ENCODE measurements around the gene RRAGC. TPM values are rescaled to one million over a fixed set of nuclear protein-coding genes. Genes with fewer than 3 reads are reported as not detected.

RRAGC gene
- total RNA-seq, 4 donors from 2014 or later: 11.9 to 20.1 (median 17.5) TPM

- 58 to 70% methylated on average over 15 of the region's 15 CpGs for WGBS, 2 donors
- H3K27me3 ChIP-seq: peaks cover 0 to 92% (median 0%) of the 10 kb centered on the region in 4 donors
These were observed 70.9 kb downstream of the RRAGC start for GRCh38 chr1:38788341-38789336.

More at GRCh38 chr1:38788341-38789336, 70.9 kb downstream of the RRAGC start:
- intact Hi-C loops (cut with DNase I): no loop called here
- no peak for TF ChIP-seq CTCF (IDR thresholded peaks at IDR 0.05)
- TF ChIP-seq POLR2A (IDR thresholded peaks at IDR 0.05): no peak
- Histone ChIP-seq H3K9me3 (peaks cover 0 to 10% (median 7%) of the 10 kb centered on the region in 3 donors), H3K27ac (no peak overlapping the region), H3K4me3 (no peak overlapping the region), H3K4me1 (peaks cover 0 to 12% (median 0%) of the 10 kb centered on the region in 3 donors), H3K36me3 (no peaks in the 10 kb centered on the region)
- DNase-seq: no peak

Small RNA genes lying within 50 kb of the gene (small RNA-seq; reads per million reads assigned to genes)
- 0 reads per million in 4 donors for gene GJA9-MYCBP

Other genes starting within 250 kb of the RRAGC start
- gene MYCBP, start 13.6 kb upstream of the RRAGC start, total RNA-seq: 10 to 100 TPM; 22.7 to 42.0 (median 26.0) TPM
- gene GJA9, start 21.8 kb upstream of the RRAGC start, total RNA-seq: under 1 TPM in 2 of 4 donors, not detected in 2; 0.50 to 0.75 TPM
- 10 to 100 TPM; 11.6 to 23.0 (median 17.4) TPM for gene RHBDL2, start 82.1 kb upstream of the RRAGC start, total RNA-seq
- gene AKIRIN1, start 131.5 kb upstream of the RRAGC start, total RNA-seq: 10 to 100 TPM; 23.5 to 30.0 (median 27.1) TPM
- 100 to 1,000 TPM; 300 to 496 (median 418) TPM for gene NDUFS5, start 166.6 kb upstream of the RRAGC start, total RNA-seq

Measured in esophagus squamous epithelium (tissue), 5 donors.